ENCODE results near the gene PNMA8A.

DNA sequence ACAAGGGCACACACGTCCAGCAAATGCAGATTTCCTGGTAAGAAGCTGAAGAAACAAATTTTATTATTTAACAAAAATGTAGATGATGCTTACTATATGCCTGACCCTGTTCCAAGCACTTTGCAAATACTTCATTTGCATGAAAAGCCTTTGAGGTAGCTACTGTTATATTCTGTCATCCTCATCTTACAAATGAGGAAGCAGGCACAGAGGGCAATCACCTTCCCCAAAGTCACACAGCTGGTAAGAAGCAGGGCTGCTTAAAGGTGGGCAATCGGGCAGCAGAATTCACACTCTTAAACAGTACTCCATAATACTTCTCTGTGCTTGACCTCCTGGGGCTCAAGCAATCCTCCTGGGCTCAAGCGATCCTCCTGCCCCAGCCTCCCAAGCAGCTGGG is 24.4 kb downstream of the PNMA8A start:
- TF ChIP-seq, protein P1, sequence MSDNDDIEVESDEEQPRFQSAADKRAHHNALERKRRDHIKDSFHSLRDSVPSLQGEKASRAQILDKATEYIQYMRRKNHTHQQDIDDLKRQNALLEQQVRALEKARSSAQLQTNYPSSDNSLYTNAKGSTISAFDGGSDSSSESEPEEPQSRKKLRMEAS (IDR thresholded peaks at IDR 0.05): no peak
- no peak for TF ChIP-seq SIX5 (IDR thresholded peaks at IDR 0.05; ENCODE audit: low read depth, low read length)
- TF ChIP-seq, protein P2, sequence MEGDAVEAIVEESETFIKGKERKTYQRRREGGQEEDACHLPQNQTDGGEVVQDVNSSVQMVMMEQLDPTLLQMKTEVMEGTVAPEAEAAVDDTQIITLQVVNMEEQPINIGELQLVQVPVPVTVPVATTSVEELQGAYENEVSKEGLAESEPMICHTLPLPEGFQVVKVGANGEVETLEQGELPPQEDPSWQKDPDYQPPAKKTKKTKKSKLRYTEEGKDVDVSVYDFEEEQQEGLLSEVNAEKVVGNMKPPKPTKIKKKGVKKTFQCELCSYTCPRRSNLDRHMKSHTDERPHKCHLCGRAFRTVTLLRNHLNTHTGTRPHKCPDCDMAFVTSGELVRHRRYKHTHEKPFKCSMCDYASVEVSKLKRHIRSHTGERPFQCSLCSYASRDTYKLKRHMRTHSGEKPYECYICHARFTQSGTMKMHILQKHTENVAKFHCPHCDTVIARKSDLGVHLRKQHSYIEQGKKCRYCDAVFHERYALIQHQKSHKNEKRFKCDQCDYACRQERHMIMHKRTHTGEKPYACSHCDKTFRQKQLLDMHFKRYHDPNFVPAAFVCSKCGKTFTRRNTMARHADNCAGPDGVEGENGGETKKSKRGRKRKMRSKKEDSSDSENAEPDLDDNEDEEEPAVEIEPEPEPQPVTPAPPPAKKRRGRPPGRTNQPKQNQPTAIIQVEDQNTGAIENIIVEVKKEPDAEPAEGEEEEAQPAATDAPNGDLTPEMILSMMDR (IDR thresholded peaks at IDR 0.05; ENCODE audit: control extremely low read depth in 1 of 3, insufficient read depth in 1 of 3, low read depth in 1 of 3, low read length in 3 of 3): no peak

Measured in H1 (cell line).